Lung microvascular endothelial cell (primary cell): ENCODE data around the gene GPLD1. TPM values are rescaled to one million over a fixed set of nuclear protein-coding genes. Genes with fewer than 3 reads are reported as not detected.
A peak's percentile ranks its signal among the peaks of the same experiment; 100 is the strongest.
"Not testable (repeated sequence)": the region's sequence is repeated elsewhere in the genome, so short reads cannot be mapped to it uniquely, and the experiment has no call there.

Experiments
- DNase-seq, 2 donors: peaks; one replicate each; pipeline versions ENCODE4 v3.0.0 to v3.0.0-alpha.2; 2010; ENCODE audit warnings: low read depth in 2 of 2
- total RNA-seq: library from RNA; depleted of rRNA; stranded (reverse); fragments of >200 nt; gene quantifications from 2 replicates; pipeline ENCODE4 v1.2.1, GENCODE V29; 2014

Gene GPLD1
- total RNA-seq, 1 donor from 2014 or later: 0.20 TPM

DNA sequence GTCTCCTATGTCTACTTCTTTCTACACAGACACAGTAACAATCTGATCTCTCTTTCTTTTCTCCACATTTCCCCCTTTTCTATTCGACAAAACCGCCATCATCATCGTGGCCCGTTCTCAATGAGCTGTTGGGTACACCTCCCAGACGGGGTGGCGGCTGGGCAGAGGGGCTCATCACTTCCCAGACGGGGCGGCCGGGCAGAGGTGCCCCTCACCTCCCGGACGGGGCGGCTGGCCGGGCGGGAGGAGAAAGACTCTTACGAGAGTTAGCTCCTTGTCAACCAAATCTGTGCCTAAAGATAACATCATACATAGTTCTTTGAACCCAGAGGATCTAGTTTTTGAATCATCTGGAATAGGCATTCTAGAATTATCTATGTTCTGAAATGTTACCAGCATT is 74.8 kb downstream of the GPLD1 start:
- DNase-seq: not testable (repeated sequence)

DNA sequence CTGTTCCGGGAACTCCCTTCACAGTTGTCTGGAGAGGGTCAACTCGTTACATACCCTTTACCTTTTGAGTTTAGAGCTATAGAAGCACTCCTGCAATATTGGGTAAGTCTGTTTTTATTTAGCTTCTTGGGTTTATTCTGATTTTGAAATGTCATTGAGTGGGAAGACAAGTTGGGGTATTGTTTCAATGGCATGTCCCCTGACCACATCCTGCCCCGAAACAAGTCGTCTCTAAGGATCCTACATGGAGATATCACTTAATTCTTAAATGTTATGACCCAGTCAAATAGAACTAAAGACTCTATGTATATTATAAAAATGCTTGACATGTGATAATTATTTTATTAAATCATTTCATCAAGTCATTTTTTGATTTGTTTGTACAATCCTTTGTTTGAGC is 77.1 kb downstream of the GPLD1 start:
- DNase-seq: no peak

DNA sequence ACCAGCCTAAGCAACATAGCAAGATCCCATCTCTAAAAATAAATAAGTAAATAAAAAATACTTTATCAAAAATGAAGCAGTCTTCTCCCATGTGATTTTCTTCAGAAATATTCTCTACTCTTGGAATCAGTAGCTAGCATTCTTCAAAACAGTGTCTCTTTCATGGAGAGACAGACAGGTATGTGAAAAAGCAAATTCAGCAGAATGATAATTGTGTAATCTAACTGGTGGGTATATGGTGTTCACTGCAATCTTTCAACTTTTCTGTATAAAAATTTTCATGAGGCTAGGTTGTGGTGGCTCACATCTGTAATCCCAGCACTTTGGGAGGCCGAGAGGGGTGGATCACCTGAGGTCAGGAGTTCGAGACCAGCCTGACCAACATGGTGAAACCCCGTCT is 78.8 kb downstream of the GPLD1 start:
- DNase-seq: no peak

DNA sequence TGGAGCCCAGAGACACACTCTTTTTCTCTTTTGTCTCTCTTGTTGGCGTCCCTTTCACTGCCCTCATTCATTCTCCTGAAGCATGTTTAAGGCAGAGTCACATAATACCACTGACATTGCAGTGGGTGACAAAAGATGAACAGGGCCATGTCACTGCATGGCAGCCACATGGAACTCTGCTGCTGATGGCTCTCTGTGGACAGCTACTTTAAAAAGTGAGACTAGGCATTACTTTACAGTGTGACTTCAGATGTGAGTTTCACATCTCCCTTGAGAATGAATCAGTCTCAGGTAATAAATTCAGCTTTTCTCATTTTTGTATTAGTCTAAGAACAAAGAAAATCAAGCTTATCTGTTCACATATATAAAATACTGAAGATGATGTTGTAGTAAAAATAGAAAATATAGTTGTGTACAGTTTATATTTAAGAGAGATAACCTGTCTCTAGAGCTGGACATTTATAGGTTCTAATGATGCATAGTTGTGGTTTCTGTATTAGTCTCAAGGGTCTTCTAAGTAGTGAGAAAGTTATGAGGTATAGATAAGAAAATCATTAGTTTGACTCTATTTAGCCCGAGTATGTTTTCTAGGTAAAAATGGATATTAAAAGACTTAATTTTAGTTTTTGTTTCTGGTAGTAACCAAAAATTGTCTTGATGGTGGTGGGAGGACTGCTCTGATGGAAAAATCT is 80.5 kb downstream of the GPLD1 start:
- no peak for DNase-seq

DNA sequence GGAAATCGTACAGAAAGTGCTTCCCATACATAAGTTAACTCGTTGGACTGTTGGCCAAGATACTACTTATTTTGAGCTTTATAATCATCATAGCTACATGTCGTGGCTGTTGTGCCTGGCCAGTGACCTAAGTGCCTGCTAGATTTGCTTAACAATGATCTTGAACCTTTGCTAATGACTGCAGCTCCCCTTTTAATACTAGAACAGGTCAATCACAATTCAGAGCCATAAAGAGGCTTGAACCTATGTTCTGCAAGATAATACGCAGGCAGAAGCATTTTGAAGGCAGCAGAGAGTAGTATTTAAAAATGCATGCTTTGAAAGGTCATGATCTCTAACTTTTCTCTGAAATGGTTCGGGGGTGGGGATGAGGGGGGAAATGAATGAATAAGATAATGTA is 84.1 kb downstream of the GPLD1 start:
- DNase-seq: no peak

DNA sequence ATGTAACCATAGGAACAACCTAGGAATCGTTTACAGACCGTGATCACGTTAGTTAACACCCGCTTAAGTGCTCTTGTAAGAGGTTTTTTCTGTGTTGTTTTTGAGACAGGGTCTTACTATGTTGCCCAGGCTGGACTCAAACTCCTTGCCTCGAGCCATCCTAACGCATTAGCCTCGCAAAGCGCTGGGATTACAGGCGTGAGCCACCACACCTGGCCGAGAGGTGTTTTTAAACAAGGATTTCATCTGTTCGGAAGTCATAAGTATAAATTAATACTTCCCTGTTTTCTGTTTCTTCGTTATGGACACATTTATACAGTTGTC is 85.9 kb downstream of the GPLD1 start:
- peak in 1 of 2 donors; percentile 54 for DNase-seq

DNA sequence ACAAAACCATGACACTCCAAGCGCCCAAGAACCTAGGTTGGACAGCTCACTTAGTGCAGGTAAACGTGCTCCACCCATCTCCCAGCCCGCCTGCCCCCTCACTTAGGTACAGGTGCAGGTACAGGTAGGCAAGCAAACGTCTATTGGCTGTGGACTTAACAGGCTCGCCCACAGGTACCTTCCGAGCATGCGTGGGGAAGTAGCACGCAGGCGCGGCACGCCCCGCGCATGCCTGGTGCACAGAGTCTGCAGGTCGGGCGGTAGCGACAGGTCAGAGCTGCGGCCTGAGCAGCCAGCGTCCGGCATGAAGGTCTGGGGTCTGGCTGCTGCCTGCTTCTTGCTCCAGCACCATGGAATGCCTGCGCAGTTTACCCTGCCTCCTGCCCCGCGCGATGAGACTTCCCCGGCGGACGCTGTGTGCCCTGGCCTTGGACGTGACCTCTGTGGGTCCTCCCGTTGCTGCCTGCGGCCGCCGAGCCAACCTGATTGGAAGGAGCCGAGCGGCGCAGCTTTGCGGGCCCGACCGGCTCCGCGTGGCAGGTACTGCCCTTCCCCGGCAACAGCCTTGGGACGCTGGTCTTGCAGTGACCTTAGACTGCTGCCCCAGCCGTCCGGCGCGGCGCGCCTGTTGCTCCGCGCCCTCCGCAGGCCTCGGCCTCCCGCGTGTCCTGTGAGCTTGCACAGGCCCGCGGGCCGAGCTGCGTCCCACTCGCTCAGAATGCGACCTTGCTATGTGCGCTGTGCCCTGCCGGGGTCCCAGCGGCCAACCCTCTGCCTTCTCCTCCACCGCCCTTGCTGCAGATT is 86.5 kb downstream of the GPLD1 start, which contains the start of gene MRS2:
Gene MRS2, plus strand, starts transcription at position 240 of the 804 bp plus-strand sequence. Its CDS starts 111 bp downstream, at position 351.
- DNase-seq: peak; percentile 82 to 89

DNA sequence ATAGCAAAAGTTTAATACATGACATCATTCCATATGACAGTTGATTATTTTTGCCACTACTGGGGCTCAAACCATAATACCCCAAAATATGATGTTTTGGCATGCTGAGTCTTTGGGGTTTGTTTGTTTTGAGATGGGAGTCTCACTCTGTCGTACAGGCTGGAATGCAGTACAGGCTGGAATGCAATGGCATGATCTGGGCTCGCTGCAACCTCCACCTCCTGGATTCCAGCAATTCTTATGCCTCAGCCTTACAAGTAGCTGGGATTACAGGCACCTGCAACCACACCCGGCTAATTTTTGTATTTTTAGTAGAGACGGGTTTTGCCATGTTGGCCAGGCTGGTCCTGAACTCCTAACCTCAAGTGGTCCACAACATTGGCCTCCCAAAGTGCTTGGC is 87.9 kb downstream of the GPLD1 start:
- no peak for DNase-seq

DNA sequence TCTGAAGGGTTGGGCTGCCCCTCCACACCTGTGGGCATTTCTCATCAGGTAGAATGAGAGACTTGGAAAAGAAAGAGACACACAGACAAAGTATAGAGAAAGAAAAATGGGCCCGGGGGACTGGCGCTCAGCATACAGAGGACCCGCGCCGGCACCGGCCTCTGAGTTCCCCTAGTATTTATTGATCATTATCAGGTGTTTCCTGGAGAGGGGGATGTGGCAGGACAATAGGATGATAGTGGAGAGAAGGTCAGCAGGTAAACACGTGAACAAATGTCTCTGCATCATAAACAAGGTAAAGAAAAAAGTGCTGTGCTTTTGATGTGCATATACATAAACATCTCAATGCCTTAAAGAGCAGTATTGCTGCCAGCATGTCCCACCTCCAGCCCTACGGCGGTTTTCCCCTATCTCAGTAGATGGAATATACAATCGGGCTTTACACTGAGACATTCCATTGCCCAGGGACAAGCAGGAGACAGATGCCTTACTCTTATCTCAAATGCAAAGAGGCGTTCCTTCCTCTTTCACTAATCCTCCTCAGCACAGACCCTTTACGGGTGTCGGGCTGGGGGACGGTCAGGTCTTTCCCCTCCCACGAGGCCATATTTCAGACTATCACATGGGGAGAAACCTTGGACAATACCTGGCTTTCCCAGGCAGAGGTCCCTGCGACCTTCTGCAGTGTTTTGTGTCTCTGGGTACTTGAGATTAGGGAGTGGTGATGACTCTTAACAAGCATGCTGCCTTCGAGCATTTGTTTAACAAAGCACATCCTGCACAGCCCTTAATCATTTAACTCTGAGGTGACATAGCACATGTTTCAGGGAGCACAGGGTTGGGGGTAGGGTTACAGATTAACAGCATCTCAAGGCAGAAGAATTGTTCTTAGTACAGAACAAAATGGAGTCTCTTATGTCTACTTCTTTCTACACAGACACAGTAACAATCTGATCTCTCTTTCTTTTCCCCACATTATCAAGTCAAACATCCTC is 89.0 kb downstream of the GPLD1 start:
- DNase-seq: not testable (repeated sequence)

DNA sequence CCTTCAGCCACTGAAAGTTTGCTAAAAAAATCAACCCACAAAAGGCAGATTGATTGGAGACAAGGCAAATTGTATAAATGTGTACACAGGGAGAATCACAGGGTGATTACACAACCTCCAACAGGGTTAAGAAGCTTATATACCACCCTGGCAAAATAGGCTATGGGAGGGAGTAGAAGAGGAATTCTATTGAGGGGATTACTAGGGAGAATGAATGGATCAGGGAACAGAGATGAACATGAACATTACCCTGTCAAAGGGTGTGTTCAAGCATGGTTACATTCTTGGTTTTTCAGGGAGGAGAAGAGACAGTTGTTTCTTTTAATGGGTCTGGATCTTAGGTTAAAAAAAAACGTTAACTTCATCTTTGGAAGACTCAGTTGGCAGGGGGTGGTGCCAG is 91.7 kb downstream of the GPLD1 start:
- no peak for DNase-seq

DNA sequence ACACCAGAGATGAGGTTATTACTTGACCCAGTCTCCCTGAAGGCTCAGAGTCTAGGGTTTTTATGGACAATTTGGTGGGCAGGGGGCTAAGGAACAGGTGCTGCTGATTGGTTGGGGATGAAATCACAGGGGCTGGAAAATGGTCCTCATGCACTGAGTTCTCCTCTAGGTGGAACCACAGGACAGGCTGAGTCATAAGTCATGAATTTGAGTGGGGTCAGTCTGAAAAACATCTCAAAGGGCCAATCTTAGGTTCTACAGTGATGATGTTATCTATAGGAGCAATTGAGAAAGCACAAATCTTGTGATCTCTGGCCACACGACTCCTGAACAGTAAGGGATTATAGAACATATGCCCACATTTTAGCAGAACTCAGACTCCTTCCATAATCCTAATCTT is 92.6 kb downstream of the GPLD1 start:
- DNase-seq: no peak

DNA sequence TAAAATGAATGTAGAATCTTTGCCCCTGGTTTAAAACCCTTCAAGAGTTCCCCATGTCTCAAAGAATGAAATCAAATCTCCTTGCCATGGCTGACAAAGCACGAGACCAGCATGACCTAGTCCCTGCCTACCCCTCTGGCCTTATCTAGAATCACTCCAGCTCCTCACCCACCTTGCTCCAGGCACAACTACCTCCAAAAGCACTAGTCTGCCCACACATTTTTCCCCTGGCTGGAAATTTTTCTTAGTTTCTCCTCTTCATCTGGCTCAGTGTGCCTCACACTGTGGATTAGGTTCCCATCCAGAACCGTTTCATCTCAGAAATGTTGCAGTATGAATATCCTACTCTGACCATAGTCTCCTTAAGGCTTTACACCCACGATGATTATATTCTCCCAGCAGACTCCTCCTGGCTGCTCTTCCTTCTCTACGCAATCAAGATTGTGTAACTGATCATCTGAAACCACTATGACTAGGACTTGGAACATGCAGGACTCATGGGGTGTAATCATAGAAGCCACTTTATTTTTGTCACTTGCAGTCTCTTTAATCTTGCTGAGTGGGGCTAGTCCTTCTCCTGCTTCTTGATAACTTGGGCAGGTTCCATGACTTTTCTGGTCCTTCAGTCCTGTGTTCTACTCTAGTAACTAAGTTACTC is 94.5 kb downstream of the GPLD1 start:
- no peak for DNase-seq

DNA sequence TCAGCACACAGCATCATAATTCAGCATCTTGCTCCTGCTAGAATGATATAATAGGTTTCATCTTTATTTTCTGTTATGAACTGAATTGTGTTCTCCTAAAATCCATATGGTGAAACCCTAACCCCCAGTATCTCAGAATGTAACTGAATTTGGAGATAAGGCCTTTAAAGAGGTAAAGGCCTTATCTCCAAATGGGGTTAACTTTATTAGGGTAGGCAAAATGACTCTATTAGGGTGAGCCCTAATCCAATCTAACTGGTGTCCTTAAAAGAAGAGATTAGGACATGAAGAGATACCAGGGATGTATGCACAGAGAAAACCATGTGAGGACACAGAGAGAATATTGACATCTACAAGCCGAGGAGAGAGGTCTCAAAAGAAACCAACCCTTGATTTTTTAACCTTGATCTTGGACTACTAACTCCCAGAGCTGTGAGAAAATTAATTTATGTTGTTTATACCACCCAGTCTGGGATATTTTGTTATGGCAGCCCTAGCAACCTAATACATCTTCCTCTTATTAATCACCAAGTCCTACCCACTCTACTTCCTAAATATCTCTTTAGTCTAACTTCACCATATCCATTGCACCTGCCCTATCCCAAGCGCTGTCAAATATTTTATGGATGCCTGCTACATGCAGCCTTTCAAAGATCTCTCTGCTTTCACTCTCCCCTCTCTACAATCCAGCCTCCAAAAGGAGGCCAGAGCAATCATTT is 95.2 kb downstream of the GPLD1 start:
- no peak for DNase-seq

DNA sequence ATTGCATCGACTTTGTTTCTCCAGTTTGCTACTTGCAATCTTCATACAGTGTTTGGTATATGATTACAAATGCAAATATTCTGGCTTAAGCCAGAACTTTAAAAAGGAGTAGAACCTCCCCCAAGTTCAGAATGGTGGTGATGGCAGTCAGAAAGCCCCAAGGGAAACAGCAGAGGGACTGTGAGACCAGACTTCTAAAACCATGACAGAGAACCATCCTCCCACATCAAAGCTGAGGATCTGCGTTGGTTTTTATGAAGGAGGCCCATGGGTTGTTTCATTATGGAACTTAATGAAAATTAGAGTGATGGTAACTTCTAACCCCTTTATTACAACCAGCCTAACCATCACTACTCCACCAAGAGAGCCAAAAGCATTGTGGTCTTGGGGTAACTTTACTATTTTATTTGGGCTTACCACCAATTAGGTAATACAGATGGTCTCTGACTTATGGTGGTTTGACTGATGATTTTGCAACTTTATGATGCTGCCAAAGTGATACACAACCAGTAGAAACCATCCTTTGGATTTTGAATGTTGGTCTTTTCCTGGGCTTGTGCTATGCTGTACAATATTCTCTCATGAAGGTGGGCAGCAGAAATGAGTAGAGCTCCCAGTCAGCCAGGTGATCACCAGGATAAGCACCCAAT is 97.5 kb downstream of the GPLD1 start:
- DNase-seq: no peak

DNA sequence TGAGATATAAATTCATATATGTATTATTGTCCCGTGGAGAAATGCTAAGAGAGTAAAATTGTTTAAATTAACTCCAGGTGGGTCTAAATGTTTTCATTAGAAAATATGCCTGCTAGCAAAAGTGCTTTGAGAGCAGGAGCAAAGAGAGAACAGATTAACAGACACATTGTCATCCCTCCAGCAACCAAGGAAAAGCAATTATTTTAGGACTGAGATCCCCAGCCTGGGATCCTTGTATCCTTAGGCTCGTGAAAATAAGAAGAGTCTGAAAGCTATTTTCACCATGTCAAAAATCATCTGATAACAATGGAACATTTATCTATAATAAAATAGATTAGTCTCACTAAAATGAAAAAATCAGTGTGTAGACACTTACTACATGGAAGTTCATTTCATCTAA is 98.2 kb downstream of the GPLD1 start:
- DNase-seq: no peak

DNA sequence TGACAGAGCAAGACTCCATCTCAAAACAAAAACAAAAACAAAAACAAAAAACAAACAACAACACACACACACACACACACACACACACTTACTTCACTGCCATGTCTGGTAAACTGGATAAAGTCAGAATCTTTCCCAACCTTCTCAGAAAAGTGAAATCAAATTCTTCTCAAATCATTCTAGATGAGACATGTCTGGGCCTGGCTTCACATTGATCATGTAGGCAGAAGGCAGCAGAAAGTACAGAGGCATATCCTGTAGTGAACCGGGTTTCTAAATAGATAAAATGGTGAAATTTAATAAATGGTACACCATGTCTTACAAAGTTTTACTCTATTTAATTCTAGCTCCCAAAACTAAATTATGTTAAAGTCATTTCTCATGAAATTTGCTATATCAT is 101.6 kb downstream of the GPLD1 start:
- DNase-seq: no peak

DNA sequence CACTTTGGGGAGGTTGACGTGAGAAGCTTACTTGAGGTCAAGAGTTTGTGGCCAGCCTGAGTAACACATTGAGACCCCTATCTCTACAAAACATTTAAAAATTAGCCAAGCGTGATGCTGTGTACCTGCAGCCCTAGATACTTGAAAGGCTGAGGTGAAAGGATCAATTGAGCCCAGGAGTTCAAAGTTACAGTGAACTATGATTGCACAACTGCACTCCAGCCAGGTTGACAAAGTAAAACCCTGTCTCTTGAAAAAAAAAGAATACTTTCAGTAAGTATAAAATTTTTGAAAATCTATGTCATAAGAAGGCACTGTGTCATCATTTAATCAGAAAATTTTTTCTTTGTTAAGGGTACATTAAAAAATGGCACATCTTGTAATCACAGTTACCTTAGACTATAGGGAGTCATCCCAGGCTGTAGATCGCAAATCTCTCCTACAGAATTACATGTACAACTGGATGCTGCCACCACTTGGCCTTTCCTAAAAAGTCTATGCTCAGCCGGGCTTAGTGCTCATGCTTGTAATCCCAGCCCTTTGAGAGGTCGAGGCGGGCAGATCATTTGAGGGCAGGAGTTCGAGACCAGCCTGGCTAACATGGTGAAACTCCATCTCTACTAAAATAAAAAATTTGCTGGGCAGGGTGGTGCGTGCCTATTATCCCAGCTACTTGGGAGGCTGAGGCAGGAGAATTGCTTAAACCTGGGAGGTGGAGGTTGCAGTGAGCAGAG is 103.7 kb downstream of the GPLD1 start:
- DNase-seq: no peak

DNA sequence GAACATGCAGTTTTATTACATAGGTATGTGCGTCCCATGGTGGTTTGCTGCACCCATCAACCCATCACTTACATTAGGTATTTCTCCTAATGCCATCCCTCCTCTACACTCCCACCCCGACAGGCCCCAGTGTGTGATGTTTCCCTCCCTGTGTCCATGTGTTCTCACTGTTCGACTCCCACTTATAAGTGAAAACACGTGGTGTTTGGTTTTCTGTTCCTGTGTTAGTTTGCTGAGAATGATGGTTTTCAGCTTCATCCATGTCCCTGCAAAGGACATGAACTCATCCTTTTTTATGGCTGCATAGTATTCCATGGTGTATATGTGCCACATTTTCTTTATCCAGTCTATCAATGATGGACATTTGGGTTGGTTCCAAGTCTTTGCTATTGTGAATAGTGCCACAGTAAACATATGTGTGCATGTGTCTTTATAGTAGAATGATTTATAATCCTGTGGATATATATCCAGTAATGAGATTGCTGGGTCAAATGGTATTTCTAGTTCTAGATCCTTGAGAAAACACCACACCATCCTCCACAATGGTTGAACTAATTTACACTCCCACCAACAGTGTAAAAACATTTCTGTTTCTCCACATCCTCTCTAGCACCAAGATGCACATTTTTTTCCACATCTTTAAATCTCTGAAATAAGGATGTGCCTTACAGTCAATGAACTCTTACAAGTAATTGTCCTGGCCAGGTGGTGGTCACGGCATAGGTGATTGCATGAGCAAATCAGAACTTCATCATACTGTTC is 104.8 kb downstream of the GPLD1 start:
- not testable (repeated sequence) for DNase-seq
